HepG2 (cell line): ENCODE results near the gene ACTR10. TPM values are rescaled to one million over a fixed set of nuclear protein-coding genes. Genes with fewer than 3 reads are reported as not detected.

ENCODE experiments used
- JARID2 ChIP-seq: sonication (generic); formaldehyde crosslinking; IDR thresholded peaks from 2 replicates; pipeline ENCODE4 v1.8.1; 2023; ENCODE audit warnings: missing genetic modification reagents, inconsistent platforms; ENCODE audit not compliant: insufficient replicate concordance
- KMT2A ChIP-seq: sonication (generic); formaldehyde crosslinking; IDR thresholded peaks from 2 replicates; pipeline ENCODE4 v1.4.0; 2020; ENCODE audit warnings: missing genetic modification reagents
- MYC ChIP-seq: sonication (generic); formaldehyde crosslinking; IDR thresholded peaks from 2 replicates; pipeline ENCODE4 v1.9.0; 2021; ENCODE audit warnings: missing genetic modification reagents, borderline replicate concordance
- PAF1 ChIP-seq: IDR thresholded peaks from 2 replicates; pipeline ENCODE4 v1.6.1; 2016; ENCODE audit warnings: missing genetic modification reagents, missing compliant biosample characterization
- PLRG1 ChIP-seq: fragments of 450-650 bp; conservative IDR thresholded peaks from 2 replicates; pipeline ENCODE4 v1.6.1; 2016
- YY1 ChIP-seq: IDR thresholded peaks from 2 replicates; pipeline ENCODE4 v1.6.1; 2011; ENCODE audit warnings: low read length, low read depth, moderate library complexity, mild to moderate bottlenecking; ENCODE audit not compliant: insufficient read depth, insufficient replicate concordance
- ZFP82 ChIP-seq: sonication (generic); formaldehyde crosslinking; IDR thresholded peaks from 2 replicates; pipeline ENCODE4 v1.5.1; 2020; ENCODE audit warnings: mild to moderate bottlenecking, missing genetic modification reagents, borderline replicate concordance
- ZIK1 ChIP-seq: sonication (generic); formaldehyde crosslinking; IDR thresholded peaks from 2 replicates; pipeline ENCODE4 v1.5.0; 2020; ENCODE audit warnings: mild to moderate bottlenecking, low read depth, missing genetic modification reagents, borderline replicate concordance
- ZNF274 ChIP-seq: sonication (generic); formaldehyde crosslinking; IDR thresholded peaks from 2 replicates; pipeline ENCODE4 v1.5.1; 2020; ENCODE audit warnings: mild to moderate bottlenecking, missing genetic modification reagents
- ZNF367 ChIP-seq: sonication (generic); formaldehyde crosslinking; IDR thresholded peaks from 2 replicates; pipeline ENCODE4 v1.4.0; 2020; ENCODE audit warnings: missing genetic modification reagents, borderline replicate concordance
- ZNF670 ChIP-seq: sonication (generic); formaldehyde crosslinking; IDR thresholded peaks from 2 replicates; pipeline ENCODE4 v1.8.0; 2022; ENCODE audit warnings: mild to moderate bottlenecking, missing genetic modification reagents, borderline replicate concordance
- ZSCAN22 ChIP-seq: sonication (generic); formaldehyde crosslinking; IDR thresholded peaks from 2 replicates; pipeline ENCODE4 v1.4.0; 2020; ENCODE audit warnings: mild to moderate bottlenecking, missing genetic modification reagents
- ZSCAN25 ChIP-seq: sonication (generic); formaldehyde crosslinking; IDR thresholded peaks from 2 replicates; pipeline ENCODE4 v1.8.0; 2022; ENCODE audit warnings: mild to moderate bottlenecking, missing genetic modification reagents
- polyA plus RNA-seq, 8 experiments: library from polyadenylated mRNA; depleted of rRNA in 3 of 8; stranded (reverse) in 7 of 8; unstranded in 1 of 8; fragments of >200 nt; fragmentation: Illumina TruSeq in 4 of 8; extraction: Trizol in 4 of 8; gene quantifications; 2 replicates each; pipeline versions ENCODE4 v1.2.1 to v1.2.3, GENCODE V29; 2011 to 2016; ENCODE audit warnings: low read depth in 4 of 8, missing spikeins in 1 of 8, mixed read lengths in 1 of 8; ENCODE audit not compliant: insufficient read depth in 1 of 8
- total RNA-seq, 5 experiments: library from RNA; depleted of rRNA; stranded (reverse); fragments of >200 nt; fragmentation: Illumina TruSeq; extraction: Trizol; gene quantifications; 2 replicates each; pipeline ENCODE4 v1.2.3, GENCODE V29; 2016; ENCODE audit warnings: low read depth in 1 of 5
- TF ChIP-seq, protein P1 (sequence below): sonication (generic); formaldehyde crosslinking; IDR thresholded peaks from 2 replicates; pipeline ENCODE4 v1.4.0; 2020; ENCODE audit warnings: missing genetic modification reagents
- TF ChIP-seq, protein P2 (sequence below): sonication (generic); formaldehyde crosslinking; IDR thresholded peaks from 2 replicates; pipeline ENCODE4 v1.4.0; 2020; ENCODE audit warnings: missing genetic modification reagents, borderline replicate concordance
- TF ChIP-seq, protein P3 (sequence below), 2 experiments: IDR thresholded peaks; 2 replicates each; pipeline ENCODE4 v1.6.1; 2011 to 2012; ENCODE audit warnings: low read length in 2 of 2, borderline replicate concordance in 1 of 2, low read depth in 1 of 2, mild to moderate bottlenecking in 1 of 2, moderate library complexity in 1 of 2
- TF ChIP-seq, protein P4 (sequence below): IDR thresholded peaks from 2 replicates; pipeline ENCODE4 v1.6.1; 2016; ENCODE audit warnings: low read depth
- TF ChIP-seq, protein P5 (sequence below): sonication (generic); formaldehyde crosslinking; IDR thresholded peaks from 2 replicates; pipeline ENCODE4 v1.5.1; 2020; ENCODE audit warnings: mild to moderate bottlenecking, missing genetic modification reagents, moderate library complexity

ACTR10 gene
- total and polyA plus RNA-seq, 2 of the 13 experiments (the other 11 are each of a cell fraction or from before 2014, with no cell fraction given): 30.0 to 41.3 TPM

DNA sequence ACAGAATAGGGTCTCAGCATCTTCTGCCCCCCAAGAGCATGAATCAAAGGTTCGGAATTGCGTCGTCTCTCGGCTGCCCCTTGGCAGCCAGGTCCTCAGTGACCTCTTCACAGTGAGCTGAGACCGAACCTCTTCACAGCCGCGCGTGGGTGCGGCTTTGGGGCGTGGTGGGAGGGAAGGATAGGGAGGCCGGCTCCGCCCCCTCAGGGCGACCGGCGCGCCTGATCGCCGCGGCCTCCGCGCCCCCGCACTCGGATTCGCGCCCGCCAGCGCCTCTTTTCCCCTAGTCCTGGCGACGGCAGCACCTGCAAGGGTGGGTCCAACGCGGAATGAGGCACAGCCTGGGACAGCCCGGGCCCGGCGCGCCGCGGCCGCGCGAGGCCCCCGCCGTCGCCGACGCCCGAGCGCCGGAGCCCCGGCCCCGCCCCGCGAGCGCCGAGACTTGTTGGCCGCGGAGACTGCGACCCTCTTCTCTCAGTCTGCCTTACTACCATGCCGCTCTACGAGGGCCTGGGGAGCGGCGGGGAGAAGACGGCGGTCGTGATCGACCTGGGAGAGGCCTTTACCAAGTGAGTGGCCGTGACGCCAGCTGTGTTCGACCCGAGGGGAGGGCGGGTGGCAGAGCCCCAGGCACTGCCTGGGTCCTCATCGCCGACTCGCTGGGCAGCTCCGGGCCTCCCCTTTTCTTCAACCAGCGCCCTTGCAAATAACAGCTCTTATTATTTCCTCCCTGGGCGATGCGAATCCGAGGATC, at the start of gene ACTR10 (continued):
- TF ChIP-seq, protein P1, sequence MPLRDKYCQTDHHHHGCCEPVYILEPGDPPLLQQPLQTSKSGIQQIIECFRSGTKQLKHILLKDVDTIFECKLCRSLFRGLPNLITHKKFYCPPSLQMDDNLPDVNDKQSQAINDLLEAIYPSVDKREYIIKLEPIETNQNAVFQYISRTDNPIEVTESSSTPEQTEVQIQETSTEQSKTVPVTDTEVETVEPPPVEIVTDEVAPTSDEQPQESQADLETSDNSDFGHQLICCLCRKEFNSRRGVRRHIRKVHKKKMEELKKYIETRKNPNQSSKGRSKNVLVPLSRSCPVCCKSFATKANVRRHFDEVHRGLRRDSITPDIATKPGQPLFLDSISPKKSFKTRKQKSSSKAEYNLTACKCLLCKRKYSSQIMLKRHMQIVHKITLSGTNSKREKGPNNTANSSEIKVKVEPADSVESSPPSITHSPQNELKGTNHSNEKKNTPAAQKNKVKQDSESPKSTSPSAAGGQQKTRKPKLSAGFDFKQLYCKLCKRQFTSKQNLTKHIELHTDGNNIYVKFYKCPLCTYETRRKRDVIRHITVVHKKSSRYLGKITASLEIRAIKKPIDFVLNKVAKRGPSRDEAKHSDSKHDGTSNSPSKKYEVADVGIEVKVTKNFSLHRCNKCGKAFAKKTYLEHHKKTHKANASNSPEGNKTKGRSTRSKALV (CRISPR knock-in tag): 0 out of 2 replicates have a peak, but pooled peaks have one; percentile 44
- TF ChIP-seq, protein P2, sequence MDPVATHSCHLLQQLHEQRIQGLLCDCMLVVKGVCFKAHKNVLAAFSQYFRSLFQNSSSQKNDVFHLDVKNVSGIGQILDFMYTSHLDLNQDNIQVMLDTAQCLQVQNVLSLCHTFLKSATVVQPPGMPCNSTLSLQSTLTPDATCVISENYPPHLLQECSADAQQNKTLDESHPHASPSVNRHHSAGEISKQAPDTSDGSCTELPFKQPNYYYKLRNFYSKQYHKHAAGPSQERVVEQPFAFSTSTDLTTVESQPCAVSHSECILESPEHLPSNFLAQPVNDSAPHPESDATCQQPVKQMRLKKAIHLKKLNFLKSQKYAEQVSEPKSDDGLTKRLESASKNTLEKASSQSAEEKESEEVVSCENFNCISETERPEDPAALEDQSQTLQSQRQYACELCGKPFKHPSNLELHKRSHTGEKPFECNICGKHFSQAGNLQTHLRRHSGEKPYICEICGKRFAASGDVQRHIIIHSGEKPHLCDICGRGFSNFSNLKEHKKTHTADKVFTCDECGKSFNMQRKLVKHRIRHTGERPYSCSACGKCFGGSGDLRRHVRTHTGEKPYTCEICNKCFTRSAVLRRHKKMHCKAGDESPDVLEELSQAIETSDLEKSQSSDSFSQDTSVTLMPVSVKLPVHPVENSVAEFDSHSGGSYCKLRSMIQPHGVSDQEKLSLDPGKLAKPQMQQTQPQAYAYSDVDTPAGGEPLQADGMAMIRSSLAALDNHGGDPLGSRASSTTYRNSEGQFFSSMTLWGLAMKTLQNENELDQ: no peak
- TF ChIP-seq ZNF670 (CRISPR knock-in tag): peak; percentile 55
- peak; percentile 31; the same call in 1 of the 2 replicates for TF ChIP-seq ZFP82
- no peak for TF ChIP-seq ZNF274 (CRISPR knock-in tag)
- TF ChIP-seq YY1: peak; percentile 20
- TF ChIP-seq, protein P3, sequence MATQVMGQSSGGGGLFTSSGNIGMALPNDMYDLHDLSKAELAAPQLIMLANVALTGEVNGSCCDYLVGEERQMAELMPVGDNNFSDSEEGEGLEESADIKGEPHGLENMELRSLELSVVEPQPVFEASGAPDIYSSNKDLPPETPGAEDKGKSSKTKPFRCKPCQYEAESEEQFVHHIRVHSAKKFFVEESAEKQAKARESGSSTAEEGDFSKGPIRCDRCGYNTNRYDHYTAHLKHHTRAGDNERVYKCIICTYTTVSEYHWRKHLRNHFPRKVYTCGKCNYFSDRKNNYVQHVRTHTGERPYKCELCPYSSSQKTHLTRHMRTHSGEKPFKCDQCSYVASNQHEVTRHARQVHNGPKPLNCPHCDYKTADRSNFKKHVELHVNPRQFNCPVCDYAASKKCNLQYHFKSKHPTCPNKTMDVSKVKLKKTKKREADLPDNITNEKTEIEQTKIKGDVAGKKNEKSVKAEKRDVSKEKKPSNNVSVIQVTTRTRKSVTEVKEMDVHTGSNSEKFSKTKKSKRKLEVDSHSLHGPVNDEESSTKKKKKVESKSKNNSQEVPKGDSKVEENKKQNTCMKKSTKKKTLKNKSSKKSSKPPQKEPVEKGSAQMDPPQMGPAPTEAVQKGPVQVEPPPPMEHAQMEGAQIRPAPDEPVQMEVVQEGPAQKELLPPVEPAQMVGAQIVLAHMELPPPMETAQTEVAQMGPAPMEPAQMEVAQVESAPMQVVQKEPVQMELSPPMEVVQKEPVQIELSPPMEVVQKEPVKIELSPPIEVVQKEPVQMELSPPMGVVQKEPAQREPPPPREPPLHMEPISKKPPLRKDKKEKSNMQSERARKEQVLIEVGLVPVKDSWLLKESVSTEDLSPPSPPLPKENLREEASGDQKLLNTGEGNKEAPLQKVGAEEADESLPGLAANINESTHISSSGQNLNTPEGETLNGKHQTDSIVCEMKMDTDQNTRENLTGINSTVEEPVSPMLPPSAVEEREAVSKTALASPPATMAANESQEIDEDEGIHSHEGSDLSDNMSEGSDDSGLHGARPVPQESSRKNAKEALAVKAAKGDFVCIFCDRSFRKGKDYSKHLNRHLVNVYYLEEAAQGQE (IDR thresholded peaks at IDR 0.05; ENCODE audit: borderline replicate concordance in 1 of 2, low read depth in 1 of 2, low read length in 2 of 2): no peak
- no peak for TF ChIP-seq PLRG1
- no peak for TF ChIP-seq ZNF367 (CRISPR knock-in tag)
- TF ChIP-seq JARID2 (CRISPR knock-in tag): no peak
- TF ChIP-seq, protein P4, sequence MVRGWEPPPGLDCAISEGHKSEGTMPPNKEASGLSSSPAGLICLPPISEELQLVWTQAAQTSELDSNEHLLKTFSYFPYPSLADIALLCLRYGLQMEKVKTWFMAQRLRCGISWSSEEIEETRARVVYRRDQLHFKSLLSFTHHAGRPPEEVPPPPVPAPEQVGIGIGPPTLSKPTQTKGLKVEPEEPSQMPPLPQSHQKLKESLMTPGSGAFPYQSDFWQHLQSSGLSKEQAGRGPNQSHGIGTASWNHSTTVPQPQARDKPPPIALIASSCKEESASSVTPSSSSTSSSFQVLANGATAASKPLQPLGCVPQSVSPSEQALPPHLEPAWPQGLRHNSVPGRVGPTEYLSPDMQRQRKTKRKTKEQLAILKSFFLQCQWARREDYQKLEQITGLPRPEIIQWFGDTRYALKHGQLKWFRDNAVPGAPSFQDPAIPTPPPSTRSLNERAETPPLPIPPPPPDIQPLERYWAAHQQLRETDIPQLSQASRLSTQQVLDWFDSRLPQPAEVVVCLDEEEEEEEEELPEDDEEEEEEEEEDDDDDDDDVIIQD (CRISPR knock-in tag): no peak
- TF ChIP-seq PAF1 (CRISPR knock-in tag): no peak
- TF ChIP-seq ZSCAN22 (CRISPR knock-in tag): no peak
- TF ChIP-seq KMT2A (CRISPR knock-in tag): peak; percentile 83
- peak; percentile 56; the same call in 1 of the 2 replicates for TF ChIP-seq MYC (CRISPR knock-in tag)
- TF ChIP-seq ZIK1: no peak
- no peak for TF ChIP-seq ZSCAN25 (CRISPR knock-in tag)
- TF ChIP-seq, protein P5, sequence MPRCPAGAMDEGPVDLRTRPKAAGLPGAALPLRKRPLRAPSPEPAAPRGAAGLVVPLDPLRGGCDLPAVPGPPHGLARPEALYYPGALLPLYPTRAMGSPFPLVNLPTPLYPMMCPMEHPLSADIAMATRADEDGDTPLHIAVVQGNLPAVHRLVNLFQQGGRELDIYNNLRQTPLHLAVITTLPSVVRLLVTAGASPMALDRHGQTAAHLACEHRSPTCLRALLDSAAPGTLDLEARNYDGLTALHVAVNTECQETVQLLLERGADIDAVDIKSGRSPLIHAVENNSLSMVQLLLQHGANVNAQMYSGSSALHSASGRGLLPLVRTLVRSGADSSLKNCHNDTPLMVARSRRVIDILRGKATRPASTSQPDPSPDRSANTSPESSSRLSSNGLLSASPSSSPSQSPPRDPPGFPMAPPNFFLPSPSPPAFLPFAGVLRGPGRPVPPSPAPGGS (CRISPR knock-in tag): 0 out of 2 replicates have a peak, but pooled peaks have one; percentile 30
